Hematopoietic multipotent progenitor cell treated with erythropoietin and hydrocortisone succinate and interleukin-3 and kit ligand, for 8 days (in vitro differentiated cells): Measurements from ENCODE around the gene TMEM86B.

Experiments
- DNase-seq: peaks from one replicate; pipeline ENCODE4 v3.0.0-alpha.2; 2015

TMEM86B gene

GRCh38 chr19:55212447-55212846, 16.1 kb downstream of the TMEM86B start:
- DNase-seq = peak; percentile 58

- no peak for DNase-seq
Measured at GRCh38 chr19:55209693-55210472, 18.7 kb downstream of the TMEM86B start.

GRCh38 chr19:55208880-55209692, 19.5 kb downstream of the TMEM86B start, which contains the start of gene PTPRH:
Gene PTPRH (minus strand): TSS chr19:55209501. CDS start chr19:55209433, 68 bp downstream.
- DNase-seq = no peak

- peak; percentile 87 for DNase-seq
Measured at GRCh38 chr19:55206664-55207500, 21.7 kb downstream of the TMEM86B start.

- DNase-seq = peak; percentile 25
Measured at GRCh38 chr19:55202199-55202598, 26.4 kb downstream of the TMEM86B start.

- no peak for DNase-seq
Measured at GRCh38 chr19:55199620-55200204, 28.9 kb downstream of the TMEM86B start.

GRCh38 chr19:55198651-55199050, 29.9 kb downstream of the TMEM86B start:
- no peak for DNase-seq

- DNase-seq = peak; percentile 43
Measured at GRCh38 chr19:55197528-55197927, 31.0 kb downstream of the TMEM86B start.

GRCh38 chr19:55196803-55197202, 31.8 kb downstream of the TMEM86B start:
- no peak for DNase-seq

GRCh38 chr19:55193481-55193880, 35.1 kb downstream of the TMEM86B start:
- DNase-seq = no peak

GRCh38 chr19:55189403-55189835, 39.1 kb downstream of the TMEM86B start:
- no peak for DNase-seq

- no peak for DNase-seq
Measured at GRCh38 chr19:55188625-55189024, 39.9 kb downstream of the TMEM86B start.

GRCh38 chr19:55186080-55186479, 42.5 kb downstream of the TMEM86B start:
- no peak for DNase-seq

- no peak for DNase-seq
Measured at GRCh38 chr19:55181740-55182139, 46.8 kb downstream of the TMEM86B start.

- DNase-seq = peak; percentile 36
Measured at GRCh38 chr19:55179606-55180484, 48.7 kb downstream of the TMEM86B start, which contains the start of gene SYT5. Gene SYT5 (minus strand): TSS chr19:55180289. CDS start chr19:55179041, 1,248 bp downstream.

- DNase-seq = peak; percentile 81
Measured at GRCh38 chr19:55178781-55179599, 49.6 kb downstream of the TMEM86B start.
